Type B pancreatic cell (in vitro differentiated cells): ENCODE measurements around the gene IFNB1. TPM values are rescaled to one million over a fixed set of nuclear protein-coding genes. Genes with fewer than 3 reads are reported as not detected.

Experiments used
- DNase-seq: peaks from one replicate; pipeline ENCODE4 v3.0.0; 2021; ENCODE audit warnings: mixed read lengths; ENCODE audit not compliant: unreplicated experiment; ENCODE audit errors: extremely low spot score
- H3K27ac Mint-ChIP-seq: 2 replicates; pipeline ENCODE4 v1.8.0; 2021; ENCODE audit warnings: mild to moderate bottlenecking, mixed read lengths
- H3K27me3 Mint-ChIP-seq: 2 replicates; pipeline ENCODE4 v1.8.0; 2021; ENCODE audit warnings: mixed read lengths
- H3K36me3 Mint-ChIP-seq: 2 replicates; pipeline ENCODE4 v1.8.0; 2021; ENCODE audit warnings: mixed read lengths
- H3K4me1 Mint-ChIP-seq: one replicate; pipeline ENCODE4 v1.8.0; 2021; ENCODE audit warnings: mixed read lengths; ENCODE audit not compliant: unreplicated experiment
- H3K4me3 Mint-ChIP-seq: 2 replicates; pipeline ENCODE4 v1.8.0; 2021; ENCODE audit warnings: mild to moderate bottlenecking, mixed read lengths
- H3K9me3 Mint-ChIP-seq: 2 replicates; pipeline ENCODE4 v1.8.0; 2021; ENCODE audit warnings: mixed read lengths
- total RNA-seq: library from RNA; stranded (reverse); gene quantifications from 2 replicates; pipeline ENCODE4 v1.2.1, GENCODE V29; 2021; ENCODE audit warnings: low replicate concordance
- TF ChIP-seq, protein P1 (sequence below): fragments of 200-600 bp; sonication (generic); conservative IDR thresholded peaks from 2 replicates; pipeline ENCODE4 v1.5.0; 2021; ENCODE audit warnings: antibody characterized with exemption, mild to moderate bottlenecking

The IFNB1 gene
- total RNA-seq, 1 donor from 2014 or later = not detected

DNA sequence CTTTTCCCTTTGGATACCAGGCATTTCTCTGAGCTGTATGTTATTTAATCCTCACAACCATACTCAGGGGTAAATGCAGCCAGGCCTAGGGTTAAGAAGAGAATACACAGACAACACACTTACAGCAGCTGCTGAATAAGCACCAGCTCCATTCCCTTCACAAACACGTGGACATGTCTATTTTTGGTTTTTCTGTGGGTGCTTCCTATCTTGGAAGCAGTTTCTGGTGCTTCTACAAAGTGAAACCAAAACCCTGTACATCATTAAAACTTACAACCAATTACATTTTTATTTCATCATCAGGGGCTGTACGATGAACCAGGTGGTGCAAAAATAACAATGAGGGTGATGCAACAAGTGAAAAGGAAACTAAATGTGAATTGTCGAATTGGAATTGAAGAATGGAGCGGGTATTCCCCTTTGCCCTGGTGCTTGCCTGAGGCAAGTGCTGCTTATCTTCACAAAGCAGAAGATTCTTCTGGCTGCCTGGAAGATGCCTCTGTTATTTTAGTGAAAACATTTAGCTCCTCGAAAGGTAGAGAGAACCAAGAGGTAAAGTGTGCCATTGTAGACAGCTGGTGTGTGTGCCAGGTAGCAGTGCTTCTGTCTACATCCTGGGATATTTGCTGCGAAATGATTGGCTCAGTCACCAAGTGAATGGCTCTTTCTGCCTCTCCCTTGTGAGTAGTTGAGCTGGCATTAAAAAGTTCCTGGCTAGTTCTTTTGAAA, 18.6 kb upstream of the IFNB1 start:
- Mint-ChIP-seq H3K9me3 (peaks cover 8% of the 10 kb centered on the region), H3K4me3 (peak overlapping the region; percentile 57), H3K27ac (peak overlapping the region; percentile 61), H3K36me3 (no peaks in the 10 kb centered on the region), H3K27me3 (no peaks in the 10 kb centered on the region), H3K4me1 (no peaks in the 10 kb centered on the region)
- DNase-seq = no peak
- TF ChIP-seq, protein P1, sequence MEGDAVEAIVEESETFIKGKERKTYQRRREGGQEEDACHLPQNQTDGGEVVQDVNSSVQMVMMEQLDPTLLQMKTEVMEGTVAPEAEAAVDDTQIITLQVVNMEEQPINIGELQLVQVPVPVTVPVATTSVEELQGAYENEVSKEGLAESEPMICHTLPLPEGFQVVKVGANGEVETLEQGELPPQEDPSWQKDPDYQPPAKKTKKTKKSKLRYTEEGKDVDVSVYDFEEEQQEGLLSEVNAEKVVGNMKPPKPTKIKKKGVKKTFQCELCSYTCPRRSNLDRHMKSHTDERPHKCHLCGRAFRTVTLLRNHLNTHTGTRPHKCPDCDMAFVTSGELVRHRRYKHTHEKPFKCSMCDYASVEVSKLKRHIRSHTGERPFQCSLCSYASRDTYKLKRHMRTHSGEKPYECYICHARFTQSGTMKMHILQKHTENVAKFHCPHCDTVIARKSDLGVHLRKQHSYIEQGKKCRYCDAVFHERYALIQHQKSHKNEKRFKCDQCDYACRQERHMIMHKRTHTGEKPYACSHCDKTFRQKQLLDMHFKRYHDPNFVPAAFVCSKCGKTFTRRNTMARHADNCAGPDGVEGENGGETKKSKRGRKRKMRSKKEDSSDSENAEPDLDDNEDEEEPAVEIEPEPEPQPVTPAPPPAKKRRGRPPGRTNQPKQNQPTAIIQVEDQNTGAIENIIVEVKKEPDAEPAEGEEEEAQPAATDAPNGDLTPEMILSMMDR = no peak

DNA sequence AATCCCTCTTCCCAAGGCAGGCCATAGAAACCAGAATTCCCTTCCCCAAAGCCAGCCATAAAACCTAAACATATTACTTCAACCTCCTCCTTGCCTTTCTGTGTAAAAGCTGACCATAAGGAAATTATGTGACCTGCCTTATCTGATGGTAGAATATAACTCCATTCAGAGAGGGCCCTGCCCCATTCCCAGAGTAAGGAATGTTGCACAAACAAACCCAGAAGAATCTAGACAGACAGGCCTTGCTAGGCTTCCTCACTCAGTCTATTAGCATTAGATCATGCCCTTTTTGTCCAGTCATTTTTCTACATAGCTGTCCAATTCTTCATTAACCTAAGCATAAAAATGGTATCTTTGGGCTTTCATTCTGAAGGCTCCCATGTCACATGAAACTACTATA, 17.8 kb upstream of the IFNB1 start:
- TF ChIP-seq, protein P1 = no peak
- Mint-ChIP-seq H3K27ac (peak overlapping the region; percentile 61), H3K4me3 (peak overlapping the region; percentile 10), H3K27me3 (no peaks in the 10 kb centered on the region), H3K36me3 (no peaks in the 10 kb centered on the region), H3K9me3 (peaks cover 8% of the 10 kb centered on the region), H3K4me1 (no peaks in the 10 kb centered on the region)
- DNase-seq = no peak

DNA sequence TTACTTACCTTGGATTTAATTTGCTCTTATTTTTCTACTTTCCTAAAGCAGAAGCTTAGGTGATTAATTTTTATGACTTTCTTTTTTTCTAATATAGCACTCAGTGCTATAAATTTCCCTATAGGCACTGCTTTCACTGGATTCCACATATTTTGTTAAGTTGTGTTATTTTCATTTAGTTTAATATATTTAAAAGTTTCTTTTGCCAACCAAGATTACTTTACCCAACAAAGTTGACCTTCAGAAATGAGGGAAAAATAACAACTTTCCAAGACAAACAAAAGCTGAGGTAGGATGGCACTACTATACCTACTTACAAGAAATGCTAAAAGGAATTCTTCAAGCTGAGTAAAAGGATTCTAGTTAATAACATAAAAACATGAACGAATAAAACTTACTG, 8.8 kb upstream of the IFNB1 start:
- H3K4me3 Mint-ChIP-seq = no peak overlapping the region
- H3K27ac Mint-ChIP-seq = no peak overlapping the region
- TF ChIP-seq, protein P1 = no peak
- H3K27me3 Mint-ChIP-seq = no peaks in the 10 kb centered on the region
- H3K4me1 Mint-ChIP-seq = no peaks in the 10 kb centered on the region
- peaks cover 9% of the 10 kb centered on the region for H3K9me3 Mint-ChIP-seq
- DNase-seq = no peak
- no peaks in the 10 kb centered on the region for H3K36me3 Mint-ChIP-seq

DNA sequence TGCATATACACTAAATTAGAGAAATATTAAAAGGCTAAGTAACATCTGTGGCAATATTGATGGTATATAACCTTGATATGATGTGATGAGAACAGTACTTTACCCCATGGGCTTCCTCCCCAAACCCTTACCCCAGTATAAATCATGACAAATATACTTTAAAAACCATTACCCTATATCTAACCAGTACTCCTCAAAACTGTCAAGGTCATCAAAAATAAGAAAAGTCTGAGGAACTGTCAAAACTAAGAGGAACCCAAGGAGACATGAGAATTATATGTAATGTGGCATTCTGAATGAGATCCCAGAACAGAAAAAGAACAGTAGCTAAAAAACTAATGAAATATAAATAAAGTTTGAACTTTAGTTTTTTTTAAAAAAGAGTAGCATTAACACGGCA, 7.3 kb upstream of the IFNB1 start:
- H3K27ac Mint-ChIP-seq = no peak overlapping the region
- no peaks in the 10 kb centered on the region for H3K27me3 Mint-ChIP-seq
- no peaks in the 10 kb centered on the region for H3K36me3 Mint-ChIP-seq
- H3K9me3 Mint-ChIP-seq = peaks cover 9% of the 10 kb centered on the region
- no peak for DNase-seq
- no peak overlapping the region for H3K4me3 Mint-ChIP-seq
- no peaks in the 10 kb centered on the region for H3K4me1 Mint-ChIP-seq
- TF ChIP-seq, protein P1 = no peak

DNA sequence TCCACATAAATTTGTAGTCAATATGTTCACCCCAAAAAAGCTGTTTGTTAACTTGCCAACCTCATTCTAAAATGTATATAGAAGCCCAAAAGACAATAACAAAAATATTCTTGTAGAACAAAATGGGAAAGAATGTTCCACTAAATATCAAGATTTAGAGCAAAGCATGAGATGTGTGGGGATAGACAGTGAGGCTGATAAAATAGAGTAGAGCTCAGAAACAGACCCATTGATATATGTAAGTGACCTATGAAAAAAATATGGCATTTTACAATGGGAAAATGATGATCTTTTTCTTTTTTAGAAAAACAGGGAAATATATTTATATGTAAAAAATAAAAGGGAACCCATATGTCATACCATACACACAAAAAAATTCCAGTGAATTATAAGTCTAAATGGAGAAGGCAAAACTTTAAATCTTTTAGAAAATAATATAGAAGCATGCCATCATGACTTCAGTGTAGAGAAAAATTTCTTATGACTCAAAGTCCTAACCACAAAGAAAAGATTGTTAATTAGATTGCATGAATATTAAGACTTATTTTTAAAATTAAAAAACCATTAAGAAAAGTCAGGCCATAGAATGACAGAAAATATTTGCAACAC, 6.6 kb upstream of the IFNB1 start:
- no peak overlapping the region for H3K27ac Mint-ChIP-seq
- no peaks in the 10 kb centered on the region for H3K36me3 Mint-ChIP-seq
- H3K4me3 Mint-ChIP-seq = no peak overlapping the region
- H3K4me1 Mint-ChIP-seq = no peaks in the 10 kb centered on the region
- peaks cover 9% of the 10 kb centered on the region for H3K9me3 Mint-ChIP-seq
- TF ChIP-seq, protein P1 = no peak
- H3K27me3 Mint-ChIP-seq = no peaks in the 10 kb centered on the region
- no peak for DNase-seq
